Measurements from ENCODE around the gene RBMX.
"Not testable (repeated sequence)": the region's sequence is repeated elsewhere in the genome, so short reads cannot be mapped to it uniquely, and the experiment has no call there.

The RBMX gene

DNA sequence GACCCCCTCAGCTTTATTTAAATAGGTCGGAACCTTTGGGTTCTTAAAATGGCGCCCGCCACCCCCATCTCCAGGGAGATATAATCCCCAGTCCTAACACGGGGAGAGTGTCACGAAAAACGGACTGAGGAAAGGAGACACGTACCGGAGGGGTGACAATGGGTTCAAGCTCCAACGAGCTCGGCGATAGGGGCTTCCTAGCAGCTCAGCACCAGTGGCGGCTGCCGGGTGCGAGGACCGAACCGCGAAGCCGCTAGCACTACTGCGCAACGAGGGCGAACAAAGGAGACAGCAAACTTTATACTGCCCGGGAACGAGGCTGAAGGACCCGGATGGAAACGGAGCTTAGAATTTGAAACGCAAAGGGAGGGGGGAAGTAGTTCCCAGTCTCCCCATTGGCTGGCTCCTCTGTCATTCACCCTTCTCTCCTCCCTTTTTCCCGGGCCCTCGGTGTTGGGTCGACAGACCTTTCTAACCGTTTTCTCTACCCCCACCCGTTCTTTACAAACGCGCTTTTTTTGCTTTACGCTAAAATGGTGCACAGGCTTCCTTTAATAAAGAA is at the start of gene RBMX:
RBMX (minus strand) TSS at position 274 of the 562 bp plus-strand sequence. CDS start 1,298 bp downstream, outside the sequence.
- TF ChIP-seq, protein P1, sequence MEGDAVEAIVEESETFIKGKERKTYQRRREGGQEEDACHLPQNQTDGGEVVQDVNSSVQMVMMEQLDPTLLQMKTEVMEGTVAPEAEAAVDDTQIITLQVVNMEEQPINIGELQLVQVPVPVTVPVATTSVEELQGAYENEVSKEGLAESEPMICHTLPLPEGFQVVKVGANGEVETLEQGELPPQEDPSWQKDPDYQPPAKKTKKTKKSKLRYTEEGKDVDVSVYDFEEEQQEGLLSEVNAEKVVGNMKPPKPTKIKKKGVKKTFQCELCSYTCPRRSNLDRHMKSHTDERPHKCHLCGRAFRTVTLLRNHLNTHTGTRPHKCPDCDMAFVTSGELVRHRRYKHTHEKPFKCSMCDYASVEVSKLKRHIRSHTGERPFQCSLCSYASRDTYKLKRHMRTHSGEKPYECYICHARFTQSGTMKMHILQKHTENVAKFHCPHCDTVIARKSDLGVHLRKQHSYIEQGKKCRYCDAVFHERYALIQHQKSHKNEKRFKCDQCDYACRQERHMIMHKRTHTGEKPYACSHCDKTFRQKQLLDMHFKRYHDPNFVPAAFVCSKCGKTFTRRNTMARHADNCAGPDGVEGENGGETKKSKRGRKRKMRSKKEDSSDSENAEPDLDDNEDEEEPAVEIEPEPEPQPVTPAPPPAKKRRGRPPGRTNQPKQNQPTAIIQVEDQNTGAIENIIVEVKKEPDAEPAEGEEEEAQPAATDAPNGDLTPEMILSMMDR (IDR thresholded peaks at IDR 0.05; ENCODE audit: borderline replicate concordance, insufficient read depth, low read depth, low read length): no peak
- peak within 1 kb of the TSS; percentile 88 for H3K4me3 ChIP-seq (ENCODE audit: low read depth, low read length)

DNA sequence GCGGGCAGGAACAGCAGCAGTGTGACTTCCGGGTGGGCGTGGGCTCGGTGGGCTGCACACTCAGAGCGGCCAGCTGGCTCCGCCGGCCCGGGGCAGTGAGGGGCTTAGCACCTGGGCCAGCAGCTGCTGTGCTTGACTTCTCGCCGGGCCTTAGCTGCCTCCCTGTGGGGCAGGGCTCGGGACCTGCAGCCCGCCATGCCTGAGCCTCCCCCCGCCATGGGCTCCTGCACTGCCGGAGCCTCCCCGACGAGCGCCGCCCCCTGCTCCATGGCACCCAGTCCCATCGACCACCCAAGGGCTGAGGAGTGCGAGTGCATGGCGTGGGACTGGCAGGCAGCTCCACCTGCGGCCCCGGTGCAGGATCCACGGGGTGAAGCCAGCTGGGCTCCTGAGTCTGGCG is 40.9 kb upstream of the RBMX start:
- not testable (repeated sequence) for H3K4me3 ChIP-seq (ENCODE audit: low read depth, low read length)

DNA sequence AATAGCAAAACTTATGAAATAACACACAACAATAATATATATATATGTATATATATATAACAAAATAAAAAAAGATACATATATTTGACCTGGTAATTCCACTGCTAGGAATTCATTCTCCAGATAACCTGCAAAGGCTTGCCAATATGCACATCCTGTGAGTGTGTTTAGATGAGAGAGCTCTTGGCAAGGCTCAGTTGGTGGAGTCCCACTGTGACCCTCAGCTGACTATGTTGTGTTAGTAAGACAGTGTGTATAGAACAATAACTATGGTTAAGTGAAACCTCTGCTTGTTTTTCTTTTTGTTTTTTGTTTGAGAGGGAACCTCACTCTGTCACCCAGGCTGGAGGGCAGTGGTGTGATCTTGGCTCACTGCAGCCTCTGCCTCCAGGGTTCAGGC is 39.5 kb upstream of the RBMX start:
- no peak overlapping the region for H3K4me3 ChIP-seq (ENCODE audit: low read depth, low read length)
- TF ChIP-seq, protein P1 (IDR thresholded peaks at IDR 0.05; ENCODE audit: borderline replicate concordance, insufficient read depth, low read depth, low read length): no peak

DNA sequence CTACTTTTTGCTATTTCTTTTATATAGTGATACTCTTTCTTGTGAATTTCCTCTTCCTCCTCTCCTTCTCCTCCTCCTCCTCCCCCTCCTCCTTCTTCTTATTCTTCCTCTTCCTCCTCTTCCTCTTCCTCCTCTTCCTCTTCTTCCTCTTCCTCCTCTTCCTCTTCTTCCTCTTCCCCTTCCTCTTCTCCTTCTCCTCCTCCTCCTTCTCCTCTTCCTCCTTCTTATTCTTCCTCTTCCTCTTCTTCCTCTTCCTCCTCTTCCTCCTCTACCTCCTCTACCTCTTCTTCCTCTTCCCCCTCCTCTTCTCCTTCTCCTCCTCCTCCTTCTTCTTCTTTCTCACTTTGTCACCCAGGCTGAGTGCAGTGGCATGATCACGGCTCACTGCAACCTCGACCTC is 36.3 kb upstream of the RBMX start:
- H3K4me3 ChIP-seq (ENCODE audit: low read depth, low read length): no peak overlapping the region
- TF ChIP-seq, protein P1 (IDR thresholded peaks at IDR 0.05; ENCODE audit: borderline replicate concordance, insufficient read depth, low read depth, low read length): no peak

DNA sequence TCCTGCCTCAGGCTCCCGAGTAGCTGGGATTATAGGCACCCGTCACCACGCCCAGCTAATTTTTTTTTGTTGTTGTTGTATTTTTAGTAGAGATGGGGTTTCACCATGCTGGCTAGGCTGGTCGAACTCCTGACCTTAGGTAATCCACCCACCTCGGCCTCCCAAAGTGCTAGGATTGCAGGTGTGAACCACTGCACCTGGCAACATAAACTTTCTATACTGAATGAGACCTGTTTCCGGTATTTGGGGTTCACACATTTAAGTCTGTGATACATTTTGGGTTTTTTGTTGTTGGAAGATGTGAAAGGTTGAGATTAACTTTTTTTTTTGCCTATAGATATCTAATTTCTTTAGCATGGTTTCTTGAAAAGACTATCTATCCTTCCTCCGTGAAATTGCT is 31.1 kb upstream of the RBMX start:
- not testable (repeated sequence) for H3K4me3 ChIP-seq (ENCODE audit: low read depth, low read length)

DNA sequence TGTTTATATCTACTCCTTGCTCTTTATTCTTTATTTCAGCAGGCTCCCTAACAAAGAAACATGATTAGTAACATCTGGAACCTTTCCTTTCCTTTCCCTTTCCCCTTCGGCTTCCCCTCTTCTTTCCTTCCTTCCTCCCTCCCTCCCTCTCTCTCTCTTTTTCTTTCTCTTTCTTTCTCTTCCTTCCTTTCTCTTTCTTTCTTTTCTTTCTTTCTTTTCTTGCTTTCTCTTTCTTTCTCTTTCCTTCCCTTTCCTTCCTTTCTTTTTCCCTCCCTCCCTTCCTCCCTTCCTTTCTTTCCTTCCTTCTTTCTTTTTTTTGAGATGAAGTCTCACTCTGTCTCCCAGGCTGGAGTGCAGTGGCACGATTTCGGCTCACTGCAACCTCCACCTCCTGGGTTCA is 30.7 kb upstream of the RBMX start:
- TF ChIP-seq, protein P1 (IDR thresholded peaks at IDR 0.05; ENCODE audit: borderline replicate concordance, insufficient read depth, low read depth, low read length): no peak
- no peak overlapping the region for H3K4me3 ChIP-seq (ENCODE audit: low read depth, low read length)

DNA sequence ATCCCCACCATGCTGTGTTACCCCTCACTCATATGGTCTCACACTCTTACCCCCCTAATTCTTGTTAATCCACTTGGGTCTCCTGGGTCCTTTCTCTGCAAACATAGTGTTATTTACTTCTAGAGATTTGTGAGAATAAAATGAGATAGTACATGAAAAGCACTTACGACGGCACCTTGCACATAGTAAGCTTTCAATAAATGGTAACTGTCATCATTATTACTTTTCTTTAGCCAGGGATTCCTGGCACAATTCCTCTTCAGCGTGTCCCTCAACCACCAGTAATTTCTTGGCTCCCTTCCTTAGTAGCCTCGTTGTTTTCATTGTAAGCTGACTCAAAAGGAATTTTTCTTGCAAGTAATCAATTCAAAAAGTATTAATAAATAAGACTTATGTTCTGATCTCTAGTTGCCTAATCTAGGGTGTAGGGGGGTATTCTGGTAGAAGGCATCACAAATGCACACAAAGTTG is 30.1 kb upstream of the RBMX start:
- TF ChIP-seq, protein P1 (IDR thresholded peaks at IDR 0.05; ENCODE audit: borderline replicate concordance, insufficient read depth, low read depth, low read length): no peak
- H3K4me3 ChIP-seq (ENCODE audit: low read depth, low read length): no peak overlapping the region

DNA sequence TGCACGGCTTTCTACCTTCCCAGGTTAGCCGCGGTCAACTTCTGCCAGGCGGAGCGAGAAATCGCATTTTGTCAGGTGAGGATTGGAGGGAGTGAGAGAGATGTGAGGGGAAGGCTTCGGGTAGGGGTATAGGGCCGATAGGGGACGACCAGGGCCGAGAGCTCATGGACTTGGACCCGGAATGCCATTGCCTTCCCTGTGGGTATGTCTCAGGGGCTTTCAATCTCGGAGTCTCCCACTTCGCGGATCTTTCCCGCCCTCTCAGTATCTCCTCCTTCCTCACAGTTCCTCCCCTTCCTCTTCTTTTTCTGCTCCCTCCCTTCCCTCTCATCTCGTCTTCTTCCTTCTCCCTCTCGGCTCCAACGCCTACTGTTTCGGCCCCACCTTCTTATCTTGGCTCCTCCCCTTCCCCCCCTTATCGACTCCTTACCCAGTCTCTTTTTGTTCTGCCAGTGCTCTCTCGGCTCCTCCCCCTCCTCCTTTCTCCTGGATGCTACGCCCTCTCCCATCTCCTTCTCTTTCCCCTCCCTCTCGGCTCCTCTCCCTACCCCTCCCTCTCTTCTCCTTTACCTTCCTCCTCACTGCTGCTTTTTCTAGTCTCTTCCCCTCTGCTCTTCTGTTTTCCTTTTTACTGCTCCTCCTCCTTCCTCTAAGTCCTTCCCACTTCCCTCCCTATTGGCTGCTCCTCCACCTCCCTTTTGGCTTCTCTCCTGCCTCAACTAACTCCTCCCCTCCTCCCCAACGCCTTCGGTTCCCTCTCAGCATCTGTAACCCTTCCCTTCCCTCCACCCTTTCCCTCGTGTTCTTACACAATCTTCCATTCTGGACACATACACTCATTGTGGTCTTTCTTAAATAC is 29.4 kb upstream of the RBMX start:
- TF ChIP-seq, protein P1 (IDR thresholded peaks at IDR 0.05; ENCODE audit: borderline replicate concordance, insufficient read depth, low read depth, low read length): no peak
- peak overlapping the region; percentile 78 for H3K4me3 ChIP-seq (ENCODE audit: low read depth, low read length)
